ENCODE measurements around the gene PDE1C.

Gene PDE1C

DNA sequence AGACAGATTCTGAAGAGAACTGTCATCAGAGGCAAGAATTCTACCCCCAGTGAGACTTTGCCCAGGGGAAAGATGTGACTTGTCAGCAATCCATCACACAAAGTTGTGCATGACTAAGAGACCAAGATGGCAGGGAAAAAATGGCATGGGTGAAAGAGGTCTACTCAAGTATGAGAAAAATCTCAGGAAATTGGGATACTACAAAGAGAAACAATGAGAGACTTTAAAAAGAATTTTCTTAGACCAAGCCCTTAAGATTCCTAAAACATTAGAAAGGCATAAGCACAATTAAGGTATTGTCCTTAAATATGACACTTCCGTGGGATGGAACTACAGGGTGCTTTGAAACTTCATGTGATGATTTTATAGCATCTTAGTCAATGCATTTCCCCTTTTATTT, 45.6 kb upstream of the PDE1C start:
- H3K4me2 ChIP-seq (ENCODE audit: low read length): no peak overlapping the region
- no peak overlapping the region for H3K18ac ChIP-seq (ENCODE audit: low read length)
- H2AFZ ChIP-seq (ENCODE audit: insufficient read depth, low read length, poor library complexity): no peak overlapping the region
- peak; percentile 58 to 69 for DNase-seq
- no CpG with 5 or more reads among the region's 1 CpG for WGBS (ENCODE audit: extremely low coverage, insufficient coverage, insufficient read length)
- H3K79me2 ChIP-seq (ENCODE audit: control insufficient read depth, insufficient read depth, low read length, poor library complexity): no peaks in the 10 kb centered on the region
- H3K79me1 ChIP-seq (ENCODE audit: low read length): no peaks in the 10 kb centered on the region
- H2BK12ac ChIP-seq (ENCODE audit: low read length): no peak overlapping the region
- H2BK120ac ChIP-seq (ENCODE audit: insufficient read depth, low read length, poor library complexity): no peak overlapping the region
- peaks cover 4 to 6% of the 10 kb centered on the region in 2 experiments for H3K4me1 ChIP-seq (ENCODE audit: control insufficient read depth in 1 of 2, insufficient read depth in 2 of 2, low read length in 2 of 2)
- H4K91ac ChIP-seq (ENCODE audit: low read depth, low read length): no peak overlapping the region
- H3K9ac ChIP-seq (ENCODE audit: low read length): no peak overlapping the region
- H3K27me3 ChIP-seq (ENCODE audit: insufficient read depth, low read length): no peaks in the 10 kb centered on the region
- no peak overlapping the region for H2AK5ac ChIP-seq (ENCODE audit: low read length)
- H2BK5ac ChIP-seq (ENCODE audit: low read depth, low read length, poor library complexity): no peak overlapping the region
- no peaks in the 10 kb centered on the region for H3K9me3 ChIP-seq (ENCODE audit: insufficient read depth, low read depth, low read length)
- no peak overlapping the region for H3K23ac ChIP-seq (ENCODE audit: low read length)
- no peaks in the 10 kb centered on the region for H3K36me3 ChIP-seq (ENCODE audit: control insufficient read depth in 1 of 2, insufficient read depth in 2 of 2, low read length in 2 of 2)
- H3K27ac ChIP-seq (ENCODE audit: low read depth, low read length): no peak overlapping the region
- no peak overlapping the region for H4K8ac ChIP-seq (ENCODE audit: low read depth, low read length)
- no peak overlapping the region for H3K4me3 ChIP-seq (ENCODE audit: low read depth, low read length)
- H4K12ac ChIP-seq (ENCODE audit: low read depth, low read length): no peak overlapping the region
- H3K14ac ChIP-seq (ENCODE audit: low read length): no peak overlapping the region
- H3K4ac ChIP-seq (ENCODE audit: low read depth, low read length): no peak overlapping the region

DNA sequence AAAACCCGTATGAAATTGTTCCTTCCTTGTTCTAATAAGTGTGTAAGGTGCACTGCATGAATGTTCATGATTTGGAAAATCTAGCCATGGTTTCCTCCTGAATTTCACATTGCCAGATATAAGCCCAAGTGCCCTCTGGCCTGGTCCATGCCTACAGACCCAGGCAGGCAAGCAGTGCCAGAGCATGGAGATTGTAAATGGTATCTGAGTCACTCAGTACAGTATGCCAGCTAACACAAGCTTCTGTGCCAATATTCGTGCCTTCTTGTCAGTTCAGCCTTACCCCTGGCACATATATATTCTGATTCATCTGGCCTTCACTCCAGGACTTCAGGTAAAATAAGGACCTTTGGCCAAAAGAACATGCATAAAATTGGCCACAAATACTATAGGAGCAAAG, 38.4 kb upstream of the PDE1C start:
- H4K91ac ChIP-seq (ENCODE audit: low read depth, low read length): no peak overlapping the region
- no peak overlapping the region for H2BK120ac ChIP-seq (ENCODE audit: insufficient read depth, low read length, poor library complexity)
- H3K79me1 ChIP-seq (ENCODE audit: low read length): no peaks in the 10 kb centered on the region
- no peaks in the 10 kb centered on the region for H3K9me3 ChIP-seq (ENCODE audit: insufficient read depth, low read depth, low read length)
- no peak for DNase-seq
- no peaks in the 10 kb centered on the region for H3K27me3 ChIP-seq (ENCODE audit: insufficient read depth, low read length)
- H3K4me3 ChIP-seq (ENCODE audit: low read depth, low read length): no peak overlapping the region
- H3K4ac ChIP-seq (ENCODE audit: low read depth, low read length): no peak overlapping the region
- H3K18ac ChIP-seq (ENCODE audit: low read length): no peak overlapping the region
- no peak overlapping the region for H3K9ac ChIP-seq (ENCODE audit: low read length)
- WGBS (ENCODE audit: extremely low coverage, insufficient coverage, insufficient read length): no CpG with 5 or more reads among the region's 2 CpGs
- no peaks in the 10 kb centered on the region for H3K4me1 ChIP-seq (ENCODE audit: control insufficient read depth in 1 of 2, insufficient read depth in 2 of 2, low read length in 2 of 2)
- no peak overlapping the region for H3K14ac ChIP-seq (ENCODE audit: low read length)
- no peak overlapping the region for H2AK5ac ChIP-seq (ENCODE audit: low read length)
- H4K12ac ChIP-seq (ENCODE audit: low read depth, low read length): no peak overlapping the region
- H3K23ac ChIP-seq (ENCODE audit: low read length): no peak overlapping the region
- no peak overlapping the region for H2BK5ac ChIP-seq (ENCODE audit: low read depth, low read length, poor library complexity)
- H4K8ac ChIP-seq (ENCODE audit: low read depth, low read length): no peak overlapping the region
- no peak overlapping the region for H2AFZ ChIP-seq (ENCODE audit: insufficient read depth, low read length, poor library complexity)
- no peak overlapping the region for H3K27ac ChIP-seq (ENCODE audit: low read depth, low read length)
- no peaks in the 10 kb centered on the region for H3K36me3 ChIP-seq (ENCODE audit: control insufficient read depth in 1 of 2, insufficient read depth in 2 of 2, low read length in 2 of 2)
- no peak overlapping the region for H3K4me2 ChIP-seq (ENCODE audit: low read length)
- no peaks in the 10 kb centered on the region for H3K79me2 ChIP-seq (ENCODE audit: control insufficient read depth, insufficient read depth, low read length, poor library complexity)
- no peak overlapping the region for H2BK12ac ChIP-seq (ENCODE audit: low read length)

DNA sequence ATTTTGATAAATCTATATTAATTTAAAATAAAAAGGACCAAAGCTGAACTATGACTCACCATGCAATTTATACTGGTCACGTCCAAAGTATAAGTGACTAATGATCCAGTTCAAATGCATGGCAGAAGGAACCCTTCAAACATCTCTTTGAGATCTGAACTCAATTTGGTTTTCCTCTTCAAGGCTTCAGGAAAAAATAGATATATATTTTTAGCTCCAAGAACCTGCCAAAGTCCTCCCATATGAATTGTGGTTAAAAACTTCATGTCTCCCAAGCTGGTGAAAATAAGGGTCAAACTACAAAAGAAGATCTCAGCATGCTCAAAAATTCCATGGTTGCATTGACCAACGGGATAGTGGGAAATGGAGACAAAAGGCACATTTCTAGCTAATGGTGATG, 34.6 kb upstream of the PDE1C start:
- no peaks in the 10 kb centered on the region for H3K79me2 ChIP-seq (ENCODE audit: control insufficient read depth, insufficient read depth, low read length, poor library complexity)
- H3K27ac ChIP-seq (ENCODE audit: low read depth, low read length): no peak overlapping the region
- H3K9me3 ChIP-seq (ENCODE audit: insufficient read depth, low read depth, low read length): no peaks in the 10 kb centered on the region

DNA sequence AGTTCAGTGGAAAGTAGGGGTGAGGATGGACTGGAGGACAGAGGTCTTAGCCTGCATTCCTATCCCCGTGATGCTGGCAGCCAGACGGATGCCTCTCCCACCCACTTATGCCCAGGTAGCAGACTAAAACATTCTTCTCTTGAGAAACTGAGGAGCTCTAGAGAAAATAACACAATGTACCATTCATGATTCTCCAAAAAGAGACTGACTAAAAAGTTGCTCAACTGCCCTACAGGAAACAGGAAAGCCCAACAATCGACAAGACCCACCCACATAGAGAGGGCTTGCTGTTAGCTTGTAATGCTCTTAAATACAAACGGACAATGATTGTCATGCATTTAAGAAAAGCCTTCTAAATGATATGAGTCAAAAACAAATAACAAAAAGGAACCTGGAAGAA, 33.2 kb upstream of the PDE1C start:
- H4K91ac ChIP-seq (ENCODE audit: low read depth, low read length): no peak overlapping the region
- H2BK120ac ChIP-seq (ENCODE audit: insufficient read depth, low read length, poor library complexity): no peak overlapping the region
- H3K9me3 ChIP-seq (ENCODE audit: insufficient read depth, low read depth, low read length): no peaks in the 10 kb centered on the region
- H4K8ac ChIP-seq (ENCODE audit: low read depth, low read length): no peak overlapping the region
- no peak overlapping the region for H3K18ac ChIP-seq (ENCODE audit: low read length)
- H3K4me2 ChIP-seq (ENCODE audit: low read length): no peak overlapping the region
- no peak overlapping the region for H2BK12ac ChIP-seq (ENCODE audit: low read length)
- no peak overlapping the region for H3K4ac ChIP-seq (ENCODE audit: low read depth, low read length)
- no peak overlapping the region for H3K9ac ChIP-seq (ENCODE audit: low read length)
- no peak for DNase-seq
- H3K79me1 ChIP-seq (ENCODE audit: low read length): no peaks in the 10 kb centered on the region
- WGBS (ENCODE audit: extremely low coverage, insufficient coverage, insufficient read length): no CpG with 5 or more reads among the region's 4 CpGs
- H3K79me2 ChIP-seq (ENCODE audit: control insufficient read depth, insufficient read depth, low read length, poor library complexity): no peaks in the 10 kb centered on the region
- no peak overlapping the region for H2AK5ac ChIP-seq (ENCODE audit: low read length)
- H2BK5ac ChIP-seq (ENCODE audit: low read depth, low read length, poor library complexity): no peak overlapping the region
- no peaks in the 10 kb centered on the region for H3K27me3 ChIP-seq (ENCODE audit: insufficient read depth, low read length)
- H3K23ac ChIP-seq (ENCODE audit: low read length): no peak overlapping the region
- no peak overlapping the region for H3K4me3 ChIP-seq (ENCODE audit: low read depth, low read length)
- H3K27ac ChIP-seq (ENCODE audit: low read depth, low read length): no peak overlapping the region
- H3K4me1 ChIP-seq (ENCODE audit: control insufficient read depth in 1 of 2, insufficient read depth in 2 of 2, low read length in 2 of 2): no peaks in the 10 kb centered on the region
- H3K14ac ChIP-seq (ENCODE audit: low read length): no peak overlapping the region
- H2AFZ ChIP-seq (ENCODE audit: insufficient read depth, low read length, poor library complexity): no peak overlapping the region
- no peak overlapping the region for H4K12ac ChIP-seq (ENCODE audit: low read depth, low read length)
- H3K36me3 ChIP-seq (ENCODE audit: control insufficient read depth in 1 of 2, insufficient read depth in 2 of 2, low read length in 2 of 2): no peaks in the 10 kb centered on the region

More for the DNA sequence above, 34.6 kb upstream of the PDE1C start:
- WGBS (ENCODE audit: extremely low coverage, insufficient coverage, insufficient read length): no CpG with 5 or more reads among the region's 2 CpGs
- Histone ChIP-seq H3K9ac (ENCODE audit: low read length) (no peak overlapping the region), H3K4me1 (ENCODE audit: control insufficient read depth in 1 of 2, insufficient read depth in 2 of 2, low read length in 2 of 2) (no peaks in the 10 kb centered on the region), H2AFZ (ENCODE audit: insufficient read depth, low read length, poor library complexity) (no peak overlapping the region), H3K14ac (ENCODE audit: low read length) (no peak overlapping the region), H4K91ac (ENCODE audit: low read depth, low read length) (no peak overlapping the region), H3K79me1 (ENCODE audit: low read length) (no peaks in the 10 kb centered on the region), H4K8ac (ENCODE audit: low read depth, low read length) (no peak overlapping the region), H2BK120ac (ENCODE audit: insufficient read depth, low read length, poor library complexity) (no peak overlapping the region), H3K27me3 (ENCODE audit: insufficient read depth, low read length) (no peaks in the 10 kb centered on the region), H3K4ac (ENCODE audit: low read depth, low read length) (no peak overlapping the region), H2BK5ac (ENCODE audit: low read depth, low read length, poor library complexity) (no peak overlapping the region), H2BK12ac (ENCODE audit: low read length) (no peak overlapping the region), H3K36me3 (ENCODE audit: control insufficient read depth in 1 of 2, insufficient read depth in 2 of 2, low read length in 2 of 2) (no peaks in the 10 kb centered on the region), H3K4me3 (ENCODE audit: low read depth, low read length) (no peak overlapping the region), H4K12ac (ENCODE audit: low read depth, low read length) (no peak overlapping the region), H2AK5ac (ENCODE audit: low read length) (no peak overlapping the region), H3K23ac (ENCODE audit: low read length) (no peak overlapping the region), H3K18ac (ENCODE audit: low read length) (no peak overlapping the region), H3K4me2 (ENCODE audit: low read length) (no peak overlapping the region)
- DNase-seq: no peak
